Measurements from ENCODE around the gene MYH7. TPM values are rescaled to one million over a fixed set of nuclear protein-coding genes. Genes with fewer than 3 reads are reported as not detected.

The MYH7 gene
- total RNA-seq, 1 donor from 2014 or later = not detected

- H3K4me1 Mint-ChIP-seq (ENCODE audit: low read depth, unreplicated experiment) = no peaks in the 10 kb centered on the region
- no peak overlapping the region for H3K27ac Mint-ChIP-seq (ENCODE audit: unreplicated experiment)
- H3K36me3 Mint-ChIP-seq (ENCODE audit: unreplicated experiment) = no peaks in the 10 kb centered on the region
- H3K9me3 Mint-ChIP-seq (ENCODE audit: unreplicated experiment) = peaks cover 3% of the 10 kb centered on the region
- H3K27me3 Mint-ChIP-seq (ENCODE audit: unreplicated experiment) = peaks cover 6% of the 10 kb centered on the region
- no peak overlapping the region for H3K4me3 Mint-ChIP-seq (ENCODE audit: unreplicated experiment)
- no peak for DNase-seq
- TF ChIP-seq CTCF (IDR thresholded peaks at IDR 0.05; ENCODE audit: partially characterized antibody, unreplicated experiment) = no peak
These were observed 8.4 kb upstream of the MYH7 start for GRCh38 chr14:23443881-23444280.

GRCh38 chr14:23443411-23443812 lies 8.0 kb upstream of the MYH7 start:
- Mint-ChIP-seq H3K4me1 (ENCODE audit: low read depth, unreplicated experiment) (no peaks in the 10 kb centered on the region), H3K36me3 (ENCODE audit: unreplicated experiment) (no peaks in the 10 kb centered on the region), H3K9me3 (ENCODE audit: unreplicated experiment) (peaks cover 3% of the 10 kb centered on the region), H3K4me3 (ENCODE audit: unreplicated experiment) (no peak overlapping the region), H3K27ac (ENCODE audit: unreplicated experiment) (no peak overlapping the region), H3K27me3 (ENCODE audit: unreplicated experiment) (peaks cover 6% of the 10 kb centered on the region)
- no peak for TF ChIP-seq CTCF (IDR thresholded peaks at IDR 0.05; ENCODE audit: partially characterized antibody, unreplicated experiment)
- DNase-seq = no peak

GRCh38 chr14:23442721-23443356 lies 7.4 kb upstream of the MYH7 start:
- no peaks in the 10 kb centered on the region for H3K36me3 Mint-ChIP-seq (ENCODE audit: unreplicated experiment)
- H3K4me1 Mint-ChIP-seq (ENCODE audit: low read depth, unreplicated experiment) = no peaks in the 10 kb centered on the region
- H3K27me3 Mint-ChIP-seq (ENCODE audit: unreplicated experiment) = peaks cover 6% of the 10 kb centered on the region
- no peak for DNase-seq
- peaks cover 3% of the 10 kb centered on the region for H3K9me3 Mint-ChIP-seq (ENCODE audit: unreplicated experiment)
- no peak overlapping the region for H3K4me3 Mint-ChIP-seq (ENCODE audit: unreplicated experiment)
- no peak overlapping the region for H3K27ac Mint-ChIP-seq (ENCODE audit: unreplicated experiment)
- no peak for TF ChIP-seq CTCF (IDR thresholded peaks at IDR 0.05; ENCODE audit: partially characterized antibody, unreplicated experiment)

GRCh38 chr14:23441076-23441475 lies 5.6 kb upstream of the MYH7 start:
- Mint-ChIP-seq H3K36me3 (ENCODE audit: unreplicated experiment) (no peaks in the 10 kb centered on the region), H3K4me3 (ENCODE audit: unreplicated experiment) (no peak overlapping the region), H3K27ac (ENCODE audit: unreplicated experiment) (no peak overlapping the region), H3K27me3 (ENCODE audit: unreplicated experiment) (peaks cover 6% of the 10 kb centered on the region), H3K9me3 (ENCODE audit: unreplicated experiment) (peaks cover 3% of the 10 kb centered on the region), H3K4me1 (ENCODE audit: low read depth, unreplicated experiment) (no peaks in the 10 kb centered on the region)
- no peak for TF ChIP-seq CTCF (IDR thresholded peaks at IDR 0.05; ENCODE audit: partially characterized antibody, unreplicated experiment)
- no peak for DNase-seq

GRCh38 chr14:23439107-23439835 lies 3.8 kb upstream of the MYH7 start:
- Mint-ChIP-seq H3K36me3 (ENCODE audit: unreplicated experiment) (no peaks in the 10 kb centered on the region), H3K4me3 (ENCODE audit: unreplicated experiment) (no peak overlapping the region), H3K9me3 (ENCODE audit: unreplicated experiment) (peaks cover 3% of the 10 kb centered on the region), H3K27me3 (ENCODE audit: unreplicated experiment) (peaks cover 6% of the 10 kb centered on the region), H3K27ac (ENCODE audit: unreplicated experiment) (no peak overlapping the region), H3K4me1 (ENCODE audit: low read depth, unreplicated experiment) (no peaks in the 10 kb centered on the region)
- DNase-seq = no peak
- no peak for TF ChIP-seq CTCF (IDR thresholded peaks at IDR 0.05; ENCODE audit: partially characterized antibody, unreplicated experiment)

All from glutamatergic neuron (in vitro differentiated cells).